DOHH2 (cell line): ENCODE measurements around the gene CCDC68.

Experiments
- H3F3A ChIP-seq: fragments of 200-600 bp; sonication (generic), shearing (Covaris generic); 2 replicates; pipeline ENCODE4 v1.6.0; 2016; ENCODE audit warnings: antibody characterized with exemption, mild to moderate bottlenecking; ENCODE audit not compliant: control insufficient read depth, insufficient read depth
- H3K27ac ChIP-seq: fragments of 200-600 bp; sonication (generic); 2 replicates; pipeline ENCODE4 v1.5.1; 2014; ENCODE audit warnings: low read depth, mild to moderate bottlenecking, low read length, moderate library complexity
- H3K27me3 ChIP-seq: fragments of 200-600 bp; sonication (generic); 2 replicates; pipeline ENCODE4 v1.6.1; 2014; ENCODE audit warnings: mild to moderate bottlenecking, low read length, mixed read lengths; ENCODE audit not compliant: control insufficient read depth
- H3K36me3 ChIP-seq: fragments of 200-600 bp; sonication (generic); 2 replicates; pipeline ENCODE4 v1.6.1; 2014; ENCODE audit warnings: mild to moderate bottlenecking, low read length, moderate library complexity, mixed read lengths; ENCODE audit not compliant: control insufficient read depth
- H3K4me1 ChIP-seq: fragments of 200-600 bp; sonication (generic); 2 replicates; pipeline ENCODE4 v1.6.1; 2014; ENCODE audit warnings: mild to moderate bottlenecking, low read length, mixed read lengths; ENCODE audit not compliant: control insufficient read depth
- H3K4me2 ChIP-seq: fragments of 200-600 bp; sonication (generic); 2 replicates; pipeline ENCODE4 v1.6.0; 2014; ENCODE audit warnings: mild to moderate bottlenecking, low read length, moderate library complexity
- H3K4me3 ChIP-seq: fragments of 200-600 bp; sonication (generic); 2 replicates; pipeline ENCODE4 v1.5.1; 2014; ENCODE audit warnings: mild to moderate bottlenecking, low read length, mixed read lengths
- H3K79me2 ChIP-seq: fragments of 200-600 bp; sonication (generic); 2 replicates; pipeline ENCODE4 v1.6.1; 2014; ENCODE audit warnings: mild to moderate bottlenecking, low read length, mixed read lengths; ENCODE audit not compliant: control insufficient read depth
- H3K9me2 ChIP-seq: fragments of 200-600 bp; sonication (generic); replicated peaks from 2 replicates; pipeline ENCODE4 v1.6.1; 2014; ENCODE audit warnings: mild to moderate bottlenecking, low read length, mixed read lengths; ENCODE audit not compliant: control insufficient read depth
- H3K9me3 ChIP-seq: fragments of 200-600 bp; sonication (generic); 2 replicates; pipeline ENCODE4 v1.6.1; 2014; ENCODE audit warnings: antibody characterized with exemption, low read length, mixed read lengths; ENCODE audit not compliant: control insufficient read depth, insufficient read depth
- H4K20me1 ChIP-seq: fragments of 200-600 bp; sonication (generic); 2 replicates; pipeline ENCODE4 v1.6.0; 2014; ENCODE audit warnings: low read depth, mild to moderate bottlenecking, antibody characterized with exemption, low read length, moderate library complexity; ENCODE audit not compliant: control insufficient read depth, insufficient read depth
- CTCF ChIP-seq: fragments of 200-600 bp; sonication (generic); IDR thresholded peaks from one replicate; pipeline ENCODE4 v1.5.1; 2014; ENCODE audit warnings: antibody characterized with exemption, mild to moderate bottlenecking, low read depth, low read length; ENCODE audit not compliant: poor library complexity, severe bottlenecking
- EZH2phosphoT487 ChIP-seq: fragments of 200-600 bp; sonication (generic); IDR thresholded peaks from 2 replicates; pipeline ENCODE4 v1.6.1; 2017; ENCODE audit warnings: borderline replicate concordance, mild to moderate bottlenecking, antibody characterized with exemption, low read length, moderate library complexity, mixed read lengths

The CCDC68 gene

DNA sequence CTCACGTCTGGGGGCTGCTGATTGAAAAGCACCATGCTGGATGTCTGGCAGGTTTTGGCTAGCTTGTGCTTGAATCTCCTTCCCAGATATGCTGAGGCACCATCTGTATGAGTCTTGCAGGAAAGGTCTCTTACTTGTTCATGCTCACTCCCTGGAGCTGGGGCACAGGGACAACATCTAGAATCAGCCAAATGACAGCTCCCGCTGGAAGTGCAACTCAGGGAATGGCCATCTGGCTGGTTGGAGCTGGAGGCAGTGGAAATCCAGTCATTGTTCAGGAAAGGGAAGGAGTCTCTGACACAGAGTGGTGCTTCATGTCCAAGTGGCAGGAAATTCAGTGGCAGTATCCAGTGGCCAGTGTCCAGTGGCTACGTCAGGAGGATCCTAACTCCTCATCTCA lies 9.7 kb downstream of the CCDC68 start:
- no peak overlapping the region for H3K27ac ChIP-seq
- H3K4me1 ChIP-seq = no peaks in the 10 kb centered on the region
- no peak overlapping the region for H3K4me2 ChIP-seq
- no peaks in the 10 kb centered on the region for H4K20me1 ChIP-seq
- TF ChIP-seq CTCF = no peak
- no peak for TF ChIP-seq EZH2phosphoT487
- H3K36me3 ChIP-seq = no peaks in the 10 kb centered on the region
- no peaks in the 10 kb centered on the region for H3K9me3 ChIP-seq
- H3K79me2 ChIP-seq = no peaks in the 10 kb centered on the region
- H3K27me3 ChIP-seq = no peaks in the 10 kb centered on the region; the same call in 1 of the 2 replicates
- no peaks in the 10 kb centered on the region for H3F3A ChIP-seq
- H3K9me2 ChIP-seq = no peaks in the 10 kb centered on the region
- H3K4me3 ChIP-seq = no peak overlapping the region

- H3K79me2 ChIP-seq = no peaks in the 10 kb centered on the region
- H3K9me3 ChIP-seq = no peaks in the 10 kb centered on the region
- no peaks in the 10 kb centered on the region for H3K36me3 ChIP-seq
- TF ChIP-seq CTCF (no peak), EZH2phosphoT487 (no peak)
- H4K20me1 ChIP-seq = no peaks in the 10 kb centered on the region
- H3K27ac ChIP-seq = no peak overlapping the region
- no peaks in the 10 kb centered on the region for H3F3A ChIP-seq
- no peak overlapping the region for H3K4me2 ChIP-seq
- H3K4me3 ChIP-seq = no peak overlapping the region
- H3K4me1 ChIP-seq = no peaks in the 10 kb centered on the region
- H3K9me2 ChIP-seq = no peaks in the 10 kb centered on the region
- no peaks in the 10 kb centered on the region; the same call in 1 of the 2 replicates for H3K27me3 ChIP-seq
These were observed 10.9 kb downstream of the CCDC68 start for GRCh38 chr18:54948350-54948837.

- Histone ChIP-seq H3K36me3 (no peaks in the 10 kb centered on the region), H3K9me3 (no peaks in the 10 kb centered on the region), H3K4me1 (no peaks in the 10 kb centered on the region), H4K20me1 (no peaks in the 10 kb centered on the region), H3K79me2 (no peaks in the 10 kb centered on the region), H3K27me3 (no peaks in the 10 kb centered on the region; the same call in 1 of the 2 replicates), H3K27ac (no peak overlapping the region), H3K4me2 (no peak overlapping the region), H3F3A (no peaks in the 10 kb centered on the region), H3K4me3 (no peak overlapping the region), H3K9me2 (no peaks in the 10 kb centered on the region)
- TF ChIP-seq CTCF (no peak), EZH2phosphoT487 (no peak)
These were observed 12.2 kb downstream of the CCDC68 start for GRCh38 chr18:54947091-54947490.
